ENCODE results near the gene ATP10B. TPM values are rescaled to one million over a fixed set of nuclear protein-coding genes. Genes with fewer than 3 reads are reported as not detected.

ATP10B gene
- total RNA-seq, 4 donors from 2014 or later: 116 to 298 (median 150) TPM

- peak overlapping the region; percentile 74 to 92 (median 86) for H3K27ac ChIP-seq
These were observed 159.7 kb downstream of the ATP10B start for GRCh38 chr5:160692271-160692670.

GRCh38 chr5:160685695-160686094, 166.3 kb downstream of the ATP10B start:
- intact Hi-C loops (cut with DNase I; ENCODE audit: low total_unique reads) (no loop called here), in situ Hi-C loops (cut with MboI; ENCODE audit: low pct_ligation_motif_present in 1 of 4, low pct_unique_long_range_greater_than_20kb in 1 of 4, low sequenced_read_pairs in 3 of 4) (no loop called here)
- peak in 4 of 5 experiments; percentile 25 to 50 (median 40) for TF ChIP-seq CTCF (IDR thresholded peaks at IDR 0.05)
- TF ChIP-seq EP300 (IDR thresholded peaks at IDR 0.05; ENCODE audit: low read depth): no peak
- H3K9me3 ChIP-seq: no peaks in the 10 kb centered on the region
- H3K4me3 ChIP-seq: no peak overlapping the region
- 25 to 35% methylated on average over 6 of the region's 6 CpGs for WGBS, 2 donors (ENCODE audit: low coverage in 1 of 2)
- H3K27ac ChIP-seq: peak overlapping the region; percentile 75 to 83 (median 80)
- H3K27me3 ChIP-seq: no peaks in the 10 kb centered on the region
- no peaks in the 10 kb centered on the region for H3K36me3 ChIP-seq
- H3K4me1 ChIP-seq: peaks cover 0 to 17% (median 0%) of the 10 kb centered on the region in 4 donors
- no peak for DNase-seq

More at GRCh38 chr5:160692271-160692670, 159.7 kb downstream of the ATP10B start:
- WGBS, 2 donors (ENCODE audit: low coverage in 1 of 2): 52 to 57% methylated on average over 2 of the region's 2 CpGs
- TF ChIP-seq POLR2A (IDR thresholded peaks at IDR 0.05): no peak
- TF ChIP-seq EP300 (IDR thresholded peaks at IDR 0.05; ENCODE audit: low read depth): no peak
- peak in 1 of 3 donors; percentile 15 for TF ChIP-seq POLR2AphosphoS5 (IDR thresholded peaks at IDR 0.05)
- peaks cover 6 to 62% (median 29%) of the 10 kb centered on the region in 4 donors for H3K4me1 ChIP-seq
- no peaks in the 10 kb centered on the region for H3K36me3 ChIP-seq
- intact Hi-C loops (cut with DNase I; ENCODE audit: low total_unique reads) (no loop called here), in situ Hi-C loops (cut with MboI; ENCODE audit: low pct_ligation_motif_present in 1 of 4, low pct_unique_long_range_greater_than_20kb in 1 of 4, low sequenced_read_pairs in 3 of 4) (no loop called here)
- no peak for DNase-seq
- H3K27me3 ChIP-seq: no peaks in the 10 kb centered on the region
- H3K9me3 ChIP-seq: no peaks in the 10 kb centered on the region
- no peak overlapping the region for H3K4me3 ChIP-seq

- peak; percentile 83 for DNase-seq
- peak overlapping the region; percentile 75 to 83 (median 80) for H3K27ac ChIP-seq
- no peaks in the 10 kb centered on the region for H3K27me3 ChIP-seq
- no peaks in the 10 kb centered on the region for H3K9me3 ChIP-seq
- peaks cover 0 to 20% (median 0%) of the 10 kb centered on the region in 4 donors for H3K4me1 ChIP-seq
- H3K4me3 ChIP-seq: peak overlapping the region; percentile 2 to 57 (median 36)
- 32% methylated on average over 1 of the region's 1 CpG; no CpG with 5 or more reads in 1 of the 2 donors for WGBS, 2 donors (ENCODE audit: low coverage in 1 of 2)
- TF ChIP-seq POLR2AphosphoS5 (IDR thresholded peaks at IDR 0.05) (peak; percentile 83 to 98 (median 97)), EP300 (IDR thresholded peaks at IDR 0.05; ENCODE audit: low read depth) (no peak), POLR2A (IDR thresholded peaks at IDR 0.05) (peak; percentile 95)
- in situ Hi-C loops (cut with MboI; ENCODE audit: low pct_ligation_motif_present in 1 of 4, low pct_unique_long_range_greater_than_20kb in 1 of 4, low sequenced_read_pairs in 3 of 4): no loop called here
- intact Hi-C loops (cut with DNase I; ENCODE audit: low total_unique reads): no loop called here
- H3K36me3 ChIP-seq: no peaks in the 10 kb centered on the region
These were observed 166.8 kb downstream of the ATP10B start for GRCh38 chr5:160685219-160685618.

GRCh38 chr5:160679567-160680309, 172.3 kb downstream of the ATP10B start:
- intact Hi-C loops (cut with DNase I; ENCODE audit: low total_unique reads): no loop called here
- DNase-seq: no peak
- TF ChIP-seq POLR2AphosphoS5 (IDR thresholded peaks at IDR 0.05) (no peak), EP300 (IDR thresholded peaks at IDR 0.05; ENCODE audit: low read depth) (no peak), POLR2A (IDR thresholded peaks at IDR 0.05) (no peak), CTCF (IDR thresholded peaks at IDR 0.05) (no peak)
- Histone ChIP-seq H3K4me1 (peaks cover 0 to 34% (median 0%) of the 10 kb centered on the region in 4 donors), H3K27me3 (no peaks in the 10 kb centered on the region), H3K36me3 (no peaks in the 10 kb centered on the region), H3K27ac (no peak overlapping the region), H3K4me3 (peak overlapping the region in 1 of 4 donors; percentile 3), H3K9me3 (no peaks in the 10 kb centered on the region)
- WGBS, 2 donors (ENCODE audit: low coverage in 1 of 2): 38 to 48% methylated on average over 4 to 6 of the region's 6 CpGs
- in situ Hi-C loops (cut with MboI; ENCODE audit: low pct_ligation_motif_present in 1 of 4, low pct_unique_long_range_greater_than_20kb in 1 of 4, low sequenced_read_pairs in 3 of 4): no loop called here

- no peak for TF ChIP-seq POLR2AphosphoS5 (IDR thresholded peaks at IDR 0.05)
- no peak for TF ChIP-seq CTCF (IDR thresholded peaks at IDR 0.05)
- no peak for TF ChIP-seq EP300 (IDR thresholded peaks at IDR 0.05; ENCODE audit: low read depth)
- TF ChIP-seq POLR2A (IDR thresholded peaks at IDR 0.05): no peak
- DNase-seq: no peak
- Histone ChIP-seq H3K36me3 (no peaks in the 10 kb centered on the region), H3K27ac (no peak overlapping the region), H3K9me3 (no peaks in the 10 kb centered on the region), H3K4me1 (peaks cover 0 to 25% (median 0%) of the 10 kb centered on the region in 4 donors), H3K27me3 (no peaks in the 10 kb centered on the region), H3K4me3 (no peak overlapping the region)
- 35 to 72% methylated on average over 2 of the region's 2 CpGs for WGBS, 2 donors (ENCODE audit: low coverage in 1 of 2)
- intact Hi-C loops (cut with DNase I; ENCODE audit: low total_unique reads) (no loop called here), in situ Hi-C loops (cut with MboI; ENCODE audit: low pct_ligation_motif_present in 1 of 4, low pct_unique_long_range_greater_than_20kb in 1 of 4, low sequenced_read_pairs in 3 of 4) (no loop called here)
These were observed 176.0 kb downstream of the ATP10B start for GRCh38 chr5:160675988-160676387.

All from transverse colon (tissue), 4 donors.